Lower leg skin (tissue), 3 donors: ENCODE results near the gene CBFA2T3.

ENCODE experiments used
- POLR2A ChIP-seq, 2 donors: fragments of 450-650 bp; IDR thresholded peaks; one replicate each; pipeline ENCODE4 v1.6.1; 2016 to 2017; ENCODE audit warnings: antibody characterized with exemption in 2 of 2, mild to moderate bottlenecking in 1 of 2, moderate library complexity in 1 of 2
- TF ChIP-seq, protein P1 (sequence below), 3 donors: fragments of 450-650 bp; IDR thresholded peaks; one replicate each; pipeline ENCODE4 v1.5.1; 2016; ENCODE audit warnings: antibody characterized with exemption in 3 of 3, mild to moderate bottlenecking in 3 of 3, moderate library complexity in 2 of 3

DNA sequence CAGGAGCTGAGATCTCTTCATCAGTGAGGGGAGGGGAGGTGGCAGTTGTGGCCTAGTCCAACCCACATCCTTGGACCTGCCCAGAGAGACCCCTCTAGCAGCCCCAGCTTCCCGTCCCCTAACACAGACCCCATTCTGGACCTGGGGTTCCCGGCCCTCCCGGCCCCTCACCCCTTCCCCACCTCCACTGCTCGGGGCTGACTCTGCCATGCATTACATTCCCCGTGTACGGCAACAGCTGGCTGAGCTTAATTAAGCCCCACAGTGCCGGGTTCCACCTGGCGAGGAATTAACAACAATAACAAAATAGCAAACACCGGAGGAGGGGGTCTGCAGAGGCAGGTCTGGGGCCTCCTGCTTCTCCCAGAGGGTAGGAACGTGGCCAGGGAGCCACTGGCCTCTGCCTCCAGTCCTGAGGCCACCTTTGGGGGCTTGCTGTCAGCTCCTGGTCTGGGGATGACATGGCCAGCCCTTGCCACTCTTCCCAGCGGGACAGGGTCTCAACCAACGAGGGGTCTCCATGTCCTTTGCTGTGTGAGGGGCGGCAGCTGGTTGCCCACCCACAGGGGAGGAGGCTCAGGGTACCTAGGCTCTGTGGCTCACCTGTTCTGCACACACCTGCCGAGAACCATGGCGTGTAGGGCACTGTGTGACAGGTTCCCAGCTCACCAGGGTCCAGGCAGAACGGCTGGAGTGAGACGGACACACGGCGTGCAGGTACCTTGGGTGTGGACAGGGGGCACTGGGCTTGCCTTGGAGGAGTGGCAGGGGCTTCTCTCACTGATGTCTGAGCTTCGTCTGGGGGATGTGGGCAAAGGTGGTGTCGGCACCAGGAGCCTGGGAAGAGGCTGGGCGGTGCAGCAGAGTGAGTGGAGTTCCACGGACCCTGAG, 46.9 kb upstream of the CBFA2T3 start:
- TF ChIP-seq, protein P1, sequence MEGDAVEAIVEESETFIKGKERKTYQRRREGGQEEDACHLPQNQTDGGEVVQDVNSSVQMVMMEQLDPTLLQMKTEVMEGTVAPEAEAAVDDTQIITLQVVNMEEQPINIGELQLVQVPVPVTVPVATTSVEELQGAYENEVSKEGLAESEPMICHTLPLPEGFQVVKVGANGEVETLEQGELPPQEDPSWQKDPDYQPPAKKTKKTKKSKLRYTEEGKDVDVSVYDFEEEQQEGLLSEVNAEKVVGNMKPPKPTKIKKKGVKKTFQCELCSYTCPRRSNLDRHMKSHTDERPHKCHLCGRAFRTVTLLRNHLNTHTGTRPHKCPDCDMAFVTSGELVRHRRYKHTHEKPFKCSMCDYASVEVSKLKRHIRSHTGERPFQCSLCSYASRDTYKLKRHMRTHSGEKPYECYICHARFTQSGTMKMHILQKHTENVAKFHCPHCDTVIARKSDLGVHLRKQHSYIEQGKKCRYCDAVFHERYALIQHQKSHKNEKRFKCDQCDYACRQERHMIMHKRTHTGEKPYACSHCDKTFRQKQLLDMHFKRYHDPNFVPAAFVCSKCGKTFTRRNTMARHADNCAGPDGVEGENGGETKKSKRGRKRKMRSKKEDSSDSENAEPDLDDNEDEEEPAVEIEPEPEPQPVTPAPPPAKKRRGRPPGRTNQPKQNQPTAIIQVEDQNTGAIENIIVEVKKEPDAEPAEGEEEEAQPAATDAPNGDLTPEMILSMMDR (IDR thresholded peaks at IDR 0.05), result no peak
- TF ChIP-seq POLR2A (IDR thresholded peaks at IDR 0.05), result no peak
